ENCODE data around the gene KRAS.
"Not testable (repeated sequence)": the region's sequence is repeated elsewhere in the genome, so short reads cannot be mapped to it uniquely, and the experiment has no call there.

The KRAS gene

GRCh38 chr12:25250744-25251730 lies at the start of gene KRAS:
Gene KRAS (minus strand): TSS chr12:25250929.
- peak; percentile 95 for DNase-seq (ENCODE audit: insufficient read length, low spot score)
- peak; percentile 97 for FAIRE-seq

DNA sequence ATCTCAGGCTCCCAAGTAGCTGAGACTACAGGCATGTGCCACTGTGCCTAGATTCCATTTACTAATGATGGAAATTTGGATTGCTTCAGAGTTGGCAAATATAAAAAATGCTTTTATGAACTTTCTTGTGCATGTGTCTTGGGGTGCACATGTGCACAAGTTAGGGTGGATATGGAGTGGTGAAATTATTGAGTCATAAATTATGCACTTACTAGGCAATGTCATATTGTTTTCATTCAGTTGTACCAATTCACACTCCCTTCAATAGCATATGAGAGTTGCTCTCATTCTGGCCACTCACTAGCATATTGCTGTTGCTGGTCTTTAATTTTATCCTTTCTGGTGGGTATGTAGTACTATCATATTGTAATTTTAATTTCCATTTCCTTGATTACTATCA lies 45.7 kb upstream of the KRAS start:
- FAIRE-seq, result no peak
- DNase-seq (ENCODE audit: insufficient read length, low spot score), result no peak

DNA sequence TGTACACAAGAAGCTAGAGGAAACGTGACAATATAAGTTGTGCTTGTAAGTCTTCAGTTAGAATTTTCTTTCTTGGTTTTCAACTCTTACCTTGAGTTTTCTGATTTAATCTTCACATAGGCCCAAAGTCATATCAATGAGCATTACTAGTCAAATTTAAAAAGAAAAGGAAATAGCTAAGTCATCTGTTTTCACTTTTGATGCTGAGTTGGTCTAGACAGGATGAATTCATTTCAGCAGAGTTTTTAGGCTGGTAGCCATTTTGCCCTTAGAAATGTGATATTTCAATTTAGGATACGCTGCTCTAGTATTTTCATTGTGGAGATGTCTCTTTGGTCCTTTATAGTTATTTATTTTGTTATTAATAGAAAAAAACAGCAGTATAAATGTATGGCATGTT lies 44.6 kb upstream of the KRAS start:
- DNase-seq (ENCODE audit: insufficient read length, low spot score), result no peak
- no peak for FAIRE-seq

- FAIRE-seq, result no peak
- DNase-seq (ENCODE audit: insufficient read length, low spot score), result no peak
Observed at GRCh38 chr12:25293653-25294052, 42.9 kb upstream of the KRAS start.

DNA sequence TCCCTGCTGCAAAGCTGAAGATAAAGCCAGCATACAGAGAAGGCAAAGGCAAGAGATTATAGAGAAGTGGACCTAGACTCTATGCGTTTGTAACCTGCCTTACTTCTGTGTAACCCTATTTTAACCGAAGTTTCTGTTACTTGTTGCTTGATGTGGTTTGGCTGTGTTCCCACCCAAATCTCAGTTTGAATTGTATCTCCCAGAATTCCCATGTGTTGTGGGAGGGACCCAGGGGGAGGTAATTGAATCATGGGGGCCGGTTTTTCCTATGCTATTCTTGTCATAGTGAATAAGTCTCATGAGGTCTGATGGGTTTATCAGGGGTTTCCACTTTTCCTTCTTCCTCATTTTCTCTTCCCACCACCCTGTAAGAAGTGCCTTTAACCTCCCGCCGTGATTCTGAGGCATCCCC lies 42.1 kb upstream of the KRAS start:
- not testable (repeated sequence) for FAIRE-seq; DNase-seq (ENCODE audit: insufficient read length, low spot score)

GRCh38 chr12:25287610-25288009 lies 36.9 kb upstream of the KRAS start:
- DNase-seq (ENCODE audit: insufficient read length, low spot score) (no peak), FAIRE-seq (no peak)

GRCh38 chr12:25286837-25287236 lies 36.1 kb upstream of the KRAS start:
- no peak for DNase-seq (ENCODE audit: insufficient read length, low spot score)
- no peak for FAIRE-seq

DNA sequence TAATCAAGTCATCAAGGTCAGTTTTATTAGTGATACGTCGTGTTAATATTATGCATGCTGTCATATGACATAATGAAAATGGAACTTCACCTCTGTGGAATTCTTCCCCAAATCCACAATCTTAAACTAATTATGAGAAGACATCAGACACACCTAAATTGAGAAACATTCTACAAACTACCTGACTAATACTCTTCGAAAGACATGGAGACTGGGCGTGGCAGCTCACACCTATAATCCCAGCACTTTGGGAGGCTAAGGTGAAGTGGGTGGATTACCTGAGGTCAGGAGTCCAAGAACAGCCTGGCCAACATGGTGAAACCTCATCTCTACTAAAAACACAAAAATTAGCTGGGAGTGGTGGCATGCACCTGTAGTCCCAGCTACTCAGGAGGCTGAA lies 33.3 kb upstream of the KRAS start:
- FAIRE-seq, result no peak
- no peak for DNase-seq (ENCODE audit: insufficient read length, low spot score)

DNA sequence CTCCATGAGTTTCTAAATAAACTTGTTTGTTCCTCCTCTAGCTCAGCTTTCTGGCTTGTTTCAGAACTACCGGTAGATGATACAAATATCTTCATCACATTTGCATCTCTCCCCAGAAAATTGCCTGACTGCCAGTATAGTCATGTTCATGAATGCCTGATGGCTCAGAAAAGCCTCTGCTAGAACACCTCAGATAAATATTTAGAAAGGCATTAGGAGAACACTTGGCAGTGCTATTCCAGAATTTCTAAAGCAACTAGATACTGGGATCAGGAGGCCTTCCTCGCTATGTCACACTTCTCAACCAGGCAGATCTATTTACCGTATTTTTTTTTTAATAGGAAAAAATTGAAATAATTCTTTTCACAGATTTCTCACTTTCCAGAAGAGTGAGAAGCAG lies 32.3 kb upstream of the KRAS start:
- FAIRE-seq (no peak), DNase-seq (ENCODE audit: insufficient read length, low spot score) (no peak)

DNA sequence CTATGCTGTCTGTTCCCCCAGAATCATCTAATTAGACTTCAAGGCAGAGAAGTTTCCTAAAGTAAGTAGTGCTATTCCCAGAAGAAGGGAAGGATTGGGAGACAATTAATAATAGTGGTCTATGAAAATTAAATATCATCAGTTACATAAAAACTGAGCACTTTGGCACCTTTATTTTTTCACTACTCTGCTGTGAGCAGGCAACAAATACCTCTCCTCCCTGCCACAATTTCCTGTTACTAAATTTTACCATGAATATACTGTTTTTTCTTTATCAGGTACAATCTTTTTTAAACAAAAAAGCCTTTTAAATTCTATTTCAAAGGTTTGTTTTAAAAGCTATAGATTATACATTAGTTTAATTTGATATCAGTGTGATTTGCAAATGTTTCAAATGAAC lies 29.4 kb upstream of the KRAS start:
- DNase-seq (ENCODE audit: insufficient read length, low spot score), result no peak
- FAIRE-seq, result no peak

DNA sequence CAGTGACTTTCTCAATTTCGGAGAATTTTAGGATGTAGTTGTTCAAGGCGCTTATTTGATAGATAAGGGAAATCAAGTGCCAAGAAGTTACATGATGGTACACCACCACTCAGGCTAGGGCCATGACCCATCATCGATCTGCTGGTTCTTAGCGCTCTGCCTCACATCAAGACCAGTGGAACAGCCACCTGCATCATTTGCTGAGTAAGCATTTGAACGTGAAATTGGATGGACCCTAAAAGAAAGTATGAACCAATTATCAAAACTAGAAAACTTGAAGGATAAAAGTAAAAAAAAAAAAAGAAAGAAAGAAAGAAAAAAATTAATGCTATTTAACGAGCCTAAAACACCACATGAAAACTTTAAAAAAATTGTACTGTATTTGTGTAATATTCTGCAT lies 27.5 kb upstream of the KRAS start:
- DNase-seq (ENCODE audit: insufficient read length, low spot score), result no peak
- no peak for FAIRE-seq

GRCh38 chr12:25276199-25276937 lies 25.6 kb upstream of the KRAS start:
- peak; percentile 63 for FAIRE-seq
- DNase-seq (ENCODE audit: insufficient read length, low spot score), result peak; percentile 62

DNA sequence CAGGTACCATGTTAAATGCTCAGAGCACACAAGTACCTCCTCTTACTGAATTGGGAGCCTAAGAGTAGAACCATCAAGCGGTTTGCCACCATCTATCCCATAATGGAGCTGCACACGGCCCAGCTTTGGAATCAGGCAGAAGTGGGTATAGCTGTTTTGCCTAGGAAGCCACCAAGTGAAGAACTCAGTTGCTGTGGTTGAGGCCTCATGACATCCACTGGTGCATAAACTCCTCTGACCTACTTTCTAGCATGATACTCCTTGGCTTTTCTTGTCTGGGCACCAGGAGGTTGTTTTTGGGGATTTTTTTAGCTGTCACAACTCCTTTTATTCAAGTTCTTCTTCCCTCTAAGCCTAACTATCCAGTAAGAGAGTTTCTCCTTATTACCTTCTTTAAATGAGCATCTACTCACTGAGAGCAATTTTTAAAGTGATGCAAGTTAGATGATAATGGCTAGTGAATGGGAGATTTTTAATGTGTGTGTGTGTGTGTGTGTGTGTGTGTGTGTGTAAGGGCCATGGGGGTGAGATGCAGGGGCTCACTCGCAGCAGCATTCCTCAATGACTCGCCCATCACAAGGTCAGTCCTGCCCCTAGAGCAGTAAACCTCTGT lies 20.9 kb upstream of the KRAS start:
- no peak for DNase-seq (ENCODE audit: insufficient read length, low spot score)
- no peak for FAIRE-seq

GRCh38 chr12:25269701-25270100 lies 19.0 kb upstream of the KRAS start:
- no peak for DNase-seq (ENCODE audit: insufficient read length, low spot score)
- FAIRE-seq, result no peak

GRCh38 chr12:25266497-25266896 lies 15.8 kb upstream of the KRAS start:
- DNase-seq (ENCODE audit: insufficient read length, low spot score) (no peak), FAIRE-seq (no peak)

DNA sequence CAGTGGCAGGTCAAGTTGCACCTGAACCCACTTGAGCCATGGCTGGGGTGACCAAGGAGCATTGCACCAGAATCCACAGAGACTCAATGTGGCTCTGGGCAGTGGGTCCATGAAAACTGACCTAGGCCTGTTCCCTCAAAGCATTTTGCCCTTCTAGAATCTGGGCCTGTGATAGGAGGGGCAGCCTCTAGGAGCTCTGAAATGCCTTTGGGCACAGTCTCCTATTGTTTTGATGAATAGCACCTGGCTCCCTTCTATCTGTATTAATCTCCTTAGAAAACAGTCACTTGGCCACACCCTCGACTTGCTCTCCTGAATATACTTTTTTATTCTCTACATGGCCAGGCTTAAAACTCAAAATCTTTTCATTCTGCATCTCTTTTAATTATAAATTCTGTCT lies 14.1 kb upstream of the KRAS start:
- DNase-seq (ENCODE audit: insufficient read length, low spot score) (no peak), FAIRE-seq (no peak)

- FAIRE-seq (peak; percentile 26), DNase-seq (ENCODE audit: insufficient read length, low spot score) (no peak)
Observed at GRCh38 chr12:25264114-25264513, 13.4 kb upstream of the KRAS start.

- DNase-seq (ENCODE audit: insufficient read length, low spot score), result no peak
- FAIRE-seq, result no peak
Observed at GRCh38 chr12:25263594-25263993, 12.9 kb upstream of the KRAS start.

GRCh38 chr12:25262389-25263074 lies 11.8 kb upstream of the KRAS start:
- FAIRE-seq (peak; percentile 54), DNase-seq (ENCODE audit: insufficient read length, low spot score) (no peak)

- DNase-seq (ENCODE audit: insufficient read length, low spot score) (no peak), FAIRE-seq (no peak)
Observed at GRCh38 chr12:25257590-25258324, 7.0 kb upstream of the KRAS start.
